Measurements from ENCODE around the gene RAB9A.

- no peak for TF ChIP-seq CTCF (IDR thresholded peaks at IDR 0.05)
- TF ChIP-seq FOXJ3 (CRISPR knock-in tag; IDR thresholded peaks at IDR 0.05; ENCODE audit: borderline replicate concordance), result no peak
- no peak for TF ChIP-seq ZNF512 (CRISPR knock-in tag; IDR thresholded peaks at IDR 0.05; ENCODE audit: borderline replicate concordance)
- TF ChIP-seq CREM (CRISPR knock-in tag; IDR thresholded peaks at IDR 0.05), result no peak
- no peak for TF ChIP-seq ZNF138 (CRISPR knock-in tag; conservative IDR thresholded peaks at IDR 0.05)
- no peak for TF ChIP-seq USF1 (CRISPR knock-in tag; IDR thresholded peaks at IDR 0.05)
These were observed 53.7 kb downstream of the RAB9A start for GRCh38 chrX:13742397-13743176.
